Skeletal muscle cell (primary cell): ENCODE results near the gene CEP85L.

ENCODE experiments used
- DNase-seq: peaks from one replicate; pipeline ENCODE4 v3.0.0-alpha.2; 2010; ENCODE audit warnings: low read depth
- H3K4me3 ChIP-seq: 2 replicates; pipeline ENCODE4 v1.5.1; 2011; ENCODE audit warnings: low read depth, mild to moderate bottlenecking, control low read depth, low read length, moderate library complexity

The CEP85L gene

GRCh38 chr6:118511930-118512715 is 139.3 kb downstream of the CEP85L start:
- H3K4me3 ChIP-seq = no peak overlapping the region
- no peak for DNase-seq

GRCh38 chr6:118509009-118509617 is 142.3 kb downstream of the CEP85L start:
- H3K4me3 ChIP-seq = no peak overlapping the region
- peak; percentile 7 for DNase-seq

DNA sequence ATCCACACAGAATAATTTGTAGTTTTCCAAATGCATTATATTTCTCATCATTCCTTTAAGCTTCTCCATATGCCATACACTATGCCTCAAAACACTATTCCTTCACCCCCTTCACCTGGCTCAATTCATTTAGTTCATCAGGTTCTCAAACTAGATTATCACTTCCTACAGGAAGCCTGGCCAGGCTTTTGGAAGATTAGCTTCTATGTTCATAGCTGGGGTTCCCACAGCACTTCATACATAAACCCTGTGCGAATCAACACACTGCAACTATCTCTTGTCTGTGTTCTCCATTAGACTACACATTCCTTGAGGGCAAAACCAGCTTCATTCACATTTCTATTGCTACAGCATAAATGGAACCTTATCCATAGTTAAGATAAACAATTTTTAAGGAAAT is 143.8 kb downstream of the CEP85L start:
- H3K4me3 ChIP-seq = no peak overlapping the region
- DNase-seq = no peak

GRCh38 chr6:118506071-118506638 is 145.2 kb downstream of the CEP85L start:
- no peak for DNase-seq
- H3K4me3 ChIP-seq = no peak overlapping the region

GRCh38 chr6:118505656-118506055 is 145.7 kb downstream of the CEP85L start:
- H3K4me3 ChIP-seq = no peak overlapping the region
- DNase-seq = no peak

- H3K4me3 ChIP-seq = no peak overlapping the region
- DNase-seq = no peak
Observed at GRCh38 chr6:118504611-118505010, 146.8 kb downstream of the CEP85L start.

DNA sequence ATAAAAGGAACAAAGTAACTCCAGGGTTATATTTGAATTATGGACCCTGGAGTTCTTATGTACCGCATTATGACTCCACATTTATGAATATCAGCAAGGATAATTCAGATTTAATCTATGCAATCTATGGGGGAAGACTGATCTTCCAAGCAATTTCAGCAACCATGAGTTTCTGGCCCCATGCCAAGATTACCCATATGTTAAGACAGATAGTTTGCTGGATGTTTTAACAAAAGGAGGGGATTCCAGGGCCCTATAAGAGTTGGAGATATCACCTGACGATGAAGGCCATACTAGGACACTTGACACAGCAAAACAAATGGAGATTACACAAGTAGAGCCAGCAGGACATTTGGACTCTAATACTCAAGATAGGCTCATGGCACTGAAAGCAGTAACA is 149.2 kb downstream of the CEP85L start:
- no peak for DNase-seq
- no peak overlapping the region for H3K4me3 ChIP-seq

GRCh38 chr6:118501765-118502164 is 149.6 kb downstream of the CEP85L start:
- no peak overlapping the region for H3K4me3 ChIP-seq
- DNase-seq = no peak

- no peak for DNase-seq
Observed at GRCh38 chr6:118501099-118501498, 150.3 kb downstream of the CEP85L start.

DNA sequence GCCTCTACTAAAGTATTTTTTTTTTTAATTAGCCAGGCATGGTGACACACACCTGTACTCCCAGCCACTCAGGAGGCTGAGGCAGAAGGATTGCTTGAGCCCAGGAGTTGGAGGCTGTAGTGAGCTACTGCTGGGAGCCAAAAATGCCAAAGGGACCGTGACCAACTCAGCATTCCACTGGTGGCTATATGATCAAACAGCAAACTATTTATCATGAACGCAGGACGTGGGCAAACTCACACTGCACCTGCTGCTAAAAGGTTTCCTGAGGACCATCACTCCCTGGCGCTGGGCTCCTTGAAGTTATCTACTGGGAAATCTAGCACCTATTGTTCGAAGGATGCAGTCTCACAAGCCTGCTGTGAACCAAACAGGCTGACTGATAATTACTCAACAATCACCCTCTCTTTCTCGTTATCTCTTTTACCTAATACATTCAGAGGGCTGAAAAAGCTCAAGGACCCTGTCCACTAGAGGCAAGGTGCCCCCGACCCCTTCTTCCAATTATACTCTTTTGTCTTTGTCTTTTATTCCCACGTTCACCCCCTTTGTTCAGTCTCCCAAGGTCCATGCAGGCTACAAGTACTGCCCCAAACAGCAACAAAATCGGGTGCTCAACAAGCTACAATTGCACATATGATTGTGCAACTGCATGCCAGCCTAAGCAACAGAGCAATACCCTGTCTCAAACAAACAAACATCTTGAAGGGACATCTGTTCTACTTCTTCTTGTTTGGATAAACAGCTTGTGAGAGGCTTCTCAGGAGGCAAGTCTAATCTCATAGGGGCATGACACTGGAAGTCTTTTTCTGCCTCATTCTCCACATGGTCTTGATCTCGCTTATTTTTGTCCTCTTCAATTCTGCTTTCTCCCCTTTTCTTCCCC is 151.0 kb downstream of the CEP85L start:
- DNase-seq = no peak
- no peak overlapping the region for H3K4me3 ChIP-seq

More at GRCh38 chr6:118501099-118501498, 150.3 kb downstream of the CEP85L start:
- no peak overlapping the region for H3K4me3 ChIP-seq

GRCh38 chr6:118495485-118496280 is 155.7 kb downstream of the CEP85L start:
- DNase-seq = peak; percentile 47
- no peak overlapping the region for H3K4me3 ChIP-seq

GRCh38 chr6:118494091-118494490 is 157.3 kb downstream of the CEP85L start:
- DNase-seq = no peak
- no peak overlapping the region for H3K4me3 ChIP-seq

- H3K4me3 ChIP-seq = no peak overlapping the region
- DNase-seq = no peak
Observed at GRCh38 chr6:118489990-118490389, 161.4 kb downstream of the CEP85L start.

- DNase-seq = no peak
- no peak overlapping the region for H3K4me3 ChIP-seq
Observed at GRCh38 chr6:118488631-118489030, 162.8 kb downstream of the CEP85L start.

DNA sequence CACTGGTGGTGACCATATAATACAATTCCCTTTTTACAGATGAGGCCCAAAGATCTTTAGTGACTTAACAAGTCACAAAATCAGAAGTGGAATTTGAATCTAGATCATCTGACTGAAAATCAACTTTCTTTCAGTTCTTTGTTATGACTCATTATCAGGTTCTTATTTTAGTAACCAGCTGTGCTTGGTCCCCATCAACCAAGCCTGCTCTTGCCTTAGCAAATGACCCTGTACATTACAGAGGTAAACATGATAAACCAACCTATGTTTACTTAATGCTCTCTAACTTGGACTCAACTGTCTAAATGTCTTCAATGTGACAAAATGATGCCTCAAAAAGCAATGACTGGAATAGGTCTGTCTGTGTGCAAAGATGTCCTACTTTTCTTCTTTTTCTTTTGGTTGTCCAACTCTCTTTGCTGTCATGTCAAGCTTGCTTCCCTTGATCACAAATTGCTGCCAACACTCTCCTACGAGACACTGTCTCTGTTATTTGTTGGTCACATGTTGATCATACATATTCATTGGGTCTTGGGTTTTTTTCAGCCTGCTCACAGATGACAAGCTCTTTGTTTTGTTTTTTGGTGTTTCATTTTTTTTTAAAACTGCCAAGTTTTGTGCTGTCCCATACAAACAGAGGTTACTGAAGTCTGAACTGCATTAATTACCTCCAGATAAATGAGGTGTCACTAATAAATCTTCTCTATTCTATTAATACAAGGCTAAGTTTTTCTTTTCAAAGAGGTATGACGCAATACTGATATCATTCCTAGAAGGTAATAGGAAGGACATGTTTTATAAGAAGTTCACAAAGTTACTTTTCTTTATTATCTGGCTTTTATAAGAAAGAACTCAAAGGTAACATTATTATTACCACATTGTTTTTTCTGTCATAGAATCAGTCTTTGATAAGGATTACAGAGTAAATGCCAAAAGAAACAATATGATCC is 165.5 kb downstream of the CEP85L start:
- no peak for DNase-seq
- no peak overlapping the region for H3K4me3 ChIP-seq

DNA sequence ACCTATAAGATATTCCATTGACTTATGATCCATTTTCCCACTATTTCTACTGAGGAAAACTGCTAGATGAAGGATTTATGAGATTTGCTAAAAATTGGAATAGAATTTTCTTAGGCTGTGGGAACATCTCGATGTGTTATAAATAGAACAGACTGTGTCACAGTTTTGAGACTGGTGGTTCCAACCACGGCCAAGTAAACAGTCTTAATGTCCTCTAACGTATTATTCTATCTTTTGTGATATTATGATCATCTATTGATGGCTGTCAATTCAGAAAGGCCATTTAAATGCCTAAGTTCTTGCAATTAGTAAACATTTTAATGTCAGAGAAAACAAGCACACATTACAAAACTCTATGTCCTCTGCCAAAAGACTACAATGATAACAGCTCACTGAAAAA is 174.8 kb downstream of the CEP85L start:
- H3K4me3 ChIP-seq = no peak overlapping the region

GRCh38 chr6:118473266-118473665 is 178.1 kb downstream of the CEP85L start:
- H3K4me3 ChIP-seq = no peak overlapping the region
- no peak for DNase-seq

More for the DNA sequence above, 174.8 kb downstream of the CEP85L start:
- DNase-seq = no peak

GRCh38 chr6:118469468-118469867 is 181.9 kb downstream of the CEP85L start:
- DNase-seq = no peak
- H3K4me3 ChIP-seq = no peak overlapping the region
